ENCODE results near the gene FCRL5. TPM values are rescaled to one million over a fixed set of nuclear protein-coding genes. Genes with fewer than 3 reads are reported as not detected.

FCRL5 gene
- total RNA-seq, 4 donors from 2014 or later: 0.13 to 1.2 (median 0.28) TPM

GRCh38 chr1:157512036-157512969, 40.0 kb downstream of the FCRL5 start:
- DNase-seq (ENCODE audit: low spot score): no peak
- no peak for TF ChIP-seq CTCF (IDR thresholded peaks at IDR 0.05)

GRCh38 chr1:157509546-157510232, 42.6 kb downstream of the FCRL5 start:
- ATAC-seq (ENCODE audit: low FRiP score) (no peak), DNase-seq (ENCODE audit: low spot score) (no peak)
- no peak for TF ChIP-seq CTCF (IDR thresholded peaks at IDR 0.05)

More at GRCh38 chr1:157512036-157512969, 40.0 kb downstream of the FCRL5 start:
- ATAC-seq (ENCODE audit: low FRiP score): no peak

GRCh38 chr1:157505481-157506272, 46.6 kb downstream of the FCRL5 start:
- TF ChIP-seq CTCF (IDR thresholded peaks at IDR 0.05): no peak
- DNase-seq (ENCODE audit: low spot score): no peak

GRCh38 chr1:157504646-157505045, 47.7 kb downstream of the FCRL5 start:
- ATAC-seq (ENCODE audit: low FRiP score): no peak

More at GRCh38 chr1:157505481-157506272, 46.6 kb downstream of the FCRL5 start:
- peak; percentile 37 for ATAC-seq (ENCODE audit: low FRiP score)

GRCh38 chr1:157499521-157499920, 52.8 kb downstream of the FCRL5 start:
- no peak for TF ChIP-seq CTCF (IDR thresholded peaks at IDR 0.05)
- no peak for DNase-seq (ENCODE audit: low spot score)
- no peak for ATAC-seq (ENCODE audit: low FRiP score)

More at GRCh38 chr1:157504646-157505045, 47.7 kb downstream of the FCRL5 start:
- no peak for DNase-seq (ENCODE audit: low spot score)
- TF ChIP-seq CTCF (IDR thresholded peaks at IDR 0.05): no peak

GRCh38 chr1:157498736-157499090, 53.6 kb downstream of the FCRL5 start:
- DNase-seq (ENCODE audit: low spot score) (no peak), ATAC-seq (ENCODE audit: low FRiP score) (no peak)
- no peak for TF ChIP-seq CTCF (IDR thresholded peaks at IDR 0.05)

Data from omental fat pad (tissue), 4 donors.